GM13976 (cell line): ENCODE measurements around the gene RUNX2.

Experiments
- DNase-seq: peaks from one replicate; pipeline ENCODE4 v3.0.0; 2012; ENCODE audit warnings: low spot score
- CTCF ChIP-seq: IDR thresholded peaks from 2 replicates; pipeline ENCODE4 v1.5.1; 2012; ENCODE audit warnings: borderline replicate concordance, mild to moderate bottlenecking; ENCODE audit not compliant: insufficient read depth; ENCODE audit errors: extremely low read depth, missing control alignments, control extremely low read depth
- in situ Hi-C: fragments of 300-500 bp; cut with MboI; formaldehyde crosslinking; loops from one replicate; pipeline ENCODE4 v1.12.0; 2022; ENCODE audit warnings: low sequenced_read_pairs, mixed read lengths, inconsistent platforms; ENCODE audit not compliant: unreplicated experiment

Gene RUNX2

GRCh38 chr6:45476341-45476740, 148.2 kb downstream of the RUNX2 start:
- DNase-seq: no peak
- no peak for TF ChIP-seq CTCF
- in situ Hi-C loops: no loop called here

DNA sequence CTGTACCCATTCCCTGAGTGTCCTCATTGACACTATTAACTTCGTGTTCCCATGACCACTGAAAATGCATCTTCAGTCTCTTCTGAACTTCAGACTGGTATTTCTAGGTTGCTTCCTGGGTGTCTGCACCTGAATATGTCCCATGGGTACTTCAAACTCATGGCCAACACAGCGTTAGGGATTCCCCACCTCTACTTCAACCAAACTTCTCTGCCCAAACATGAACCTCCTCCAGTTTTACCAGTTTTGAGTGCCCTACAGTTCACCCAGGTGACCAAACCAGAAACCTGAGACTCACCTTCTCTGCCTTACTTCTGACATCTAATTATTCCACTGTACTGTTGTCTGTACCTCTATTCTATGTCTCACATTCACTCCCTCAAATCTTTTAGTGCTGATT, 149.1 kb downstream of the RUNX2 start:
- no peak for DNase-seq
- in situ Hi-C loops: no loop called here
- TF ChIP-seq CTCF: no peak

DNA sequence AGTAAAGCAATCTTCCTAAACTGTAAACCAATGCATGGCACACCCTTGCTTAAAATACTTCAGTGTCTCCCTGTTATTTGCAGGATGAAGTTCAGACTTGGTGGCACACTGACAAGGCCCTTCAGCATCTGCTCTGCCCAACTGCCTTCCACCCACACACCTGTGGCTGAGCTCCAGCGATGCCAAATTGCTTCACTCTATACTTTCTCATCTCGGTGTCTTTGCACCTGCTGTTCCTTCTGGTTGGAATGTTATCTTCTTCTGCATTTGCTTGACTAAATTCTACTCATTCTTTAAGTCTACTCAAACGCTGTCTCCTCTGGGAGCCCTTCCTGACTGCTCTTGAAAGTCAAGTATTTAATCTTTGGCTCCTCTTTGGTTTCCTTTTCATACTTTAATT, 149.7 kb downstream of the RUNX2 start:
- in situ Hi-C loops: no loop called here
- TF ChIP-seq CTCF: no peak
- DNase-seq: no peak

DNA sequence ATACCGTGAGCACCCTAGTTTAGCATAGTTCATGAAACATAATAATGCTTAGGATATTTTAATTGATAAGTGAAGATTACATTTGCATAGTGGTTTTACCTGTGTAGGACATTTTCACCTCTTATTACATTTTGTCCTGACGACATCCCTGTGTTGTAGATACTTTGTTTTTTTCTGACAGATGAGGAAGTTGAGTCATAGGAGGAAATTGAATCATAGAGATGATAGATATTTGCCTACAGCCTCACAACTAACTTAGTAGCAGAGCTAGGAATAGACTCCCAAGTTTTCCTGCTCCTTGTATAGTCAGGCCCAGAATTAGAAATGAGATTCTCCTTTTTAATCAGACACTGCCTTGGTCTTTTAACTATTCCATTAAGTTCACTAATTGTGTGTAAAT, 150.1 kb downstream of the RUNX2 start:
- no peak for TF ChIP-seq CTCF
- DNase-seq: no peak
- in situ Hi-C loops: no loop called here

GRCh38 chr6:45479834-45480751, 152.0 kb downstream of the RUNX2 start:
- in situ Hi-C loops: no loop called here

GRCh38 chr6:45480752-45481415, 152.8 kb downstream of the RUNX2 start:
- DNase-seq: no peak
- in situ Hi-C loops: no loop called here
- TF ChIP-seq CTCF: no peak

More at GRCh38 chr6:45479834-45480751, 152.0 kb downstream of the RUNX2 start:
- TF ChIP-seq CTCF: no peak
- no peak for DNase-seq
